ENCODE data around the gene TMEM37.
"Not testable (repeated sequence)": the region's sequence is repeated elsewhere in the genome, so short reads cannot be mapped to it uniquely, and the experiment has no call there.

The TMEM37 gene, protein sequence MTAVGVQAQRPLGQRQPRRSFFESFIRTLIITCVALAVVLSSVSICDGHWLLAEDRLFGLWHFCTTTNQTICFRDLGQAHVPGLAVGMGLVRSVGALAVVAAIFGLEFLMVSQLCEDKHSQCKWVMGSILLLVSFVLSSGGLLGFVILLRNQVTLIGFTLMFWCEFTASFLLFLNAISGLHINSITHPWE

DNA sequence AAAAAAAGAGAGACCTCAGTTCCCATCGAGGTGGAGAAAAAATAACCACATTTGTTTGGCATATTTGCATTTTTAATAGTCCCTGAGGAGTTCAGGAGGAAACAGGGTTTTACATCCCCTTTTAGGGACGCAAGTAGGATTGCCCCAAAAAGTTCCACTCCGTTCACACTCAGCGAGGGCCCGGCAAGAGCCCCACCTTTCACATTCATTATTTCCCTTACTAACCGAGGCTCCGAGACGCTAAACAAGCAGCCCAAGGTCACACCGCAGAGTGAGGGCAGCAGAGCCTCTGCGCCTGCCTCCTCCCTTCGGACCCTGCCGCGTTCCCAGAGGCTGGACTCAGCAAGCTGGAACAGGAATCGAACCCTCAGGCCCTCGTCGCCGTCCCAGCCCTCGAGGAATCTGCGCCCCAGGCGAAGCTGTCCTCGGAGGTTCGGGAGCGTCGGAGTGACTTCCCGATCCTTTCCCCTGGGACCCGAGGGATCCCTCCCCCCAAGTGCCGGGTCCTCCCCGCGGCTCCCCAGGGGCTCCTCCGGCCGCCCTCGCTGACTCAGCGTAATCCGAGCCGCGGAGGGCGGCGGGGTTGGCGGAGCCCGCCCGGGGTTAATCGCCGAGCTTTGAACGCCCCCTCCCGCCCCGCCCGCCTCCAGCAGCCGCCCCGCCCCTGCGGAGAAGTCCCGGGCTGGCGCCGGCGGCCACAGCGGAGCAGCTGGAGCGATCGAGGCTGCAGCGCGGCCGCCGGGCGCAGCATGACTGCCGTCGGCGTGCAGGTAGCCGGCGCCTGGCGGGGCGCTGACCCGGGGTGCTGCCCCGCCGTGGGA is at the start of gene TMEM37:
TMEM37 (plus strand) TSS at position 700 of the 821 bp plus-strand sequence; CDS start at position 750, 50 bp downstream.
- intact Hi-C loops (cut with micrococcal nuclease): no loop called here
- Mint-ChIP-seq H3K27ac (peak within 1 kb of the TSS; percentile 84), H3K36me3 (ENCODE audit: low read depth) (peaks cover 26% of the 10 kb centered on the region), H3K9me3 (no peaks in the 10 kb centered on the region), H3K27me3 (peaks cover 70% of the 10 kb centered on the region), H3K4me3 (peak within 1 kb of the TSS; percentile 82), H3K4me1 (ENCODE audit: low read depth) (peaks cover 66% of the 10 kb centered on the region)

DNA sequence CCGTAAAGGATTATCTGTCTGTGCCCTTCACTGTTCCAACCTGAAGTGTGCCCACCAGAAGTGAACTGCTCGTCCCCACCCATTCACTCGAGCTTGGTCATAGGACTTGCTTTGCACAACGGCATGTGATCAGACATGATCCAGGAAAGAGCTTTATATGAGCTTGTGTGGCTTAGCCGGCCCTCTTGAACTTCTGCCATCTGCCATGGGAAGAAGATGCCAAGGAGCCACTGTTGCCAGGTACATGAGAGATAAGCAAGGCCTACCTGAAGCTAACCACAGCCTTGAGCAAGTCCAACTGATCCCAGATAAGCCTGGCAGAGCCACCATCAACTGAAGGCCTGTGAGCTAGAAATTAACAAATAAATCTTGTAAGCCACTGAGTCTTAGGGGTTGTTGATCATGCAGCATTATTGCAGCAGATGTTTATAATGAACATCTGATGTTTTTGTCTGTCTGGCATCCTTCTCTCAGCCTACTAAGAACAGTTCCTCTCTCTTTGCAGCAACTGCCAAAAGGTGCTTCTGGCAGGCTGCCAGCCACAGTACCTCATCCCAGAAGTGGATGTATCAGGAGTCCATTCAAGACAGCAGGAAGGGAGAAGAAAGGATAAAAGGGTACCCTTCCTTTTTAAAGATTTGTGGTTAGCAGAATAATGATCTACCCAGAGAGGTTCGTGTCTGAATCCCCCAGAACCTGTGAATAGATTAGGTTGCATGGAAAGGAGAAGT is 48.1 kb upstream of the TMEM37 start:
- Mint-ChIP-seq H3K27ac (no peak overlapping the region), H3K4me3 (no peak overlapping the region), H3K4me1 (ENCODE audit: low read depth) (peaks cover 30% of the 10 kb centered on the region)

DNA sequence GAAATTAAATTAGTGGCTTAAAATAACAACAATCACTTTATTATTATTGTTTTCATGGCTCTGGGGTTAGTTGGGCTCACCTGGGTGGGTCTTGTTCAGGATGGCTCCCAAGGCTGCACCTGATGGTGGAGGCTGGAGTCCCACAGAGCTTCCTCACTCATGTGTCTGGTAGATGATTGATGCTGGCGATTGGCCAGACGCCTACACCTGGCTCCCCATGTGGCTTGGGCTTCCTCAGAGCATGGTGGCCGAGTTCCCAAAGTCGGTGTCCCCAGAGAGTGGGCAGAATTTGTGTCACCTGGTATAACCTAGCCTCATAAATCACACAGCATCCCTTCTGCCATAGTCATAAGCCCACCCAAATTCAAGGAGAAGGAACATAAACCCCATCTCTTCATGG is 46.7 kb upstream of the TMEM37 start:
- intact Hi-C loops (cut with micrococcal nuclease): no loop called here
- Mint-ChIP-seq H3K4me3 (no peak overlapping the region), H3K4me1 (ENCODE audit: low read depth) (peaks cover 43% of the 10 kb centered on the region), H3K27ac (no peak overlapping the region), H3K9me3 (no peaks in the 10 kb centered on the region), H3K36me3 (ENCODE audit: low read depth) (no peaks in the 10 kb centered on the region), H3K27me3 (no peaks in the 10 kb centered on the region)

More for the DNA sequence above, 48.1 kb upstream of the TMEM37 start:
- Mint-ChIP-seq H3K9me3 (no peaks in the 10 kb centered on the region), H3K36me3 (ENCODE audit: low read depth) (no peaks in the 10 kb centered on the region), H3K27me3 (no peaks in the 10 kb centered on the region)
- intact Hi-C loops (cut with micrococcal nuclease): no loop called here

DNA sequence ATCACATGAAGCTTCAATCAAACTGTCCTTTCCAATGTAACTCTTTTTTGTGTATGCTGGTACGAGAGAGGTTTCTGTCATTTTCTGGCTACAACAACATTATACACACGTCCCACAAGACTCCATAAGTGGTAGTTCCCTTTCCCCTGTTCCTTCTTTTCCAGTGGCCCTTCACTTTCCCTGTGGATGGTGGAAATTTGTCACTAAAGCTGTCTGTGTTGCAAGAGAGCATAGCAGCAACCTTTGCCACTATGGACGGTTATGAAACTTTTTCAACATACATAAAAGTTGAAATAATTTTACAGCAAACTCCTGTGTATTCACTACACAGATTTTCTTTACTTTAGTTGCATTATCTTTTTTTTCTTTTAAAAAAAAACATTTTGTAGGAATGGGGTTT is 46.2 kb upstream of the TMEM37 start:
- Mint-ChIP-seq H3K4me1 (ENCODE audit: low read depth) (peaks cover 45% of the 10 kb centered on the region), H3K27me3 (no peaks in the 10 kb centered on the region), H3K9me3 (no peaks in the 10 kb centered on the region), H3K27ac (no peak overlapping the region), H3K4me3 (no peak overlapping the region), H3K36me3 (ENCODE audit: low read depth) (no peaks in the 10 kb centered on the region)
- intact Hi-C loops (cut with micrococcal nuclease): no loop called here

DNA sequence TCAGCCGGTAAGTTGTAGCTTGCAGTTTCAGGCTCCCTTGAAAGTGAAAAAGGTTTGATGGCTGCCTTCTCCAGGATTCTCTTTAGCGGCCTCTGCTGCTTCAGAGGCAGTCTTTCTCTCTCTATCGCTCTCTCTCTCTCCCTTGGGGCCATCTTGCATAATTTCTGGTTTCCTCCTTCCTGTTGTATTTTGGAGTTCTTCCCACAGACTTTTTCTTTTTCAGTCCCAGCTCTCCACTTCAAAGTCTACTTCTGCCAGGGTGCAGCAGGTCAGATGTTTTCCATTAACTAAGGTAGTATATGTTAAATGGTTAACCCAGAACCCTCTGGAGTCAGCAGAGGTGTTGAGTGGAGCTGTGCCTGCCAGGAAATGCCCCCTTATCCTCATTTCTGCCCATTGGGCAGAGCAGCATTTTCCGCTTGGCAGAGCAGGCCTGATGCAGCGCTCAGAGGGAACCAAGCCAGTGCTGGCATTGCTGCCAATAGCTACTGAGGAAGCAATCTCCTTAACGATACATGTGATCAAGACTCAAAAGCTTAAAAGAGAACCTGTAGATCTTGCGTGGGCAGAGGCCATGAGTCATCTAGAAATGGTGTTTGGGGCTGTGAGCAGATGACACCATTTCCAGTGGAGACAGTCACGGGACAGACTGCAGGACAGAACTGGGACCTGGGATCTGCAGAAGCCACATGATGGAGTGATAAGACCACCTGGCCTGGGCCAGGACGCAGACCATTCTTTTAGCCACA is 44.1 kb upstream of the TMEM37 start:
- intact Hi-C loops (cut with micrococcal nuclease): no loop called here
- Mint-ChIP-seq H3K36me3 (ENCODE audit: low read depth) (no peaks in the 10 kb centered on the region), H3K4me3 (no peak overlapping the region), H3K9me3 (no peaks in the 10 kb centered on the region), H3K27me3 (no peaks in the 10 kb centered on the region), H3K27ac (peak overlapping the region; percentile 84), H3K4me1 (ENCODE audit: low read depth) (peaks cover 45% of the 10 kb centered on the region)

DNA sequence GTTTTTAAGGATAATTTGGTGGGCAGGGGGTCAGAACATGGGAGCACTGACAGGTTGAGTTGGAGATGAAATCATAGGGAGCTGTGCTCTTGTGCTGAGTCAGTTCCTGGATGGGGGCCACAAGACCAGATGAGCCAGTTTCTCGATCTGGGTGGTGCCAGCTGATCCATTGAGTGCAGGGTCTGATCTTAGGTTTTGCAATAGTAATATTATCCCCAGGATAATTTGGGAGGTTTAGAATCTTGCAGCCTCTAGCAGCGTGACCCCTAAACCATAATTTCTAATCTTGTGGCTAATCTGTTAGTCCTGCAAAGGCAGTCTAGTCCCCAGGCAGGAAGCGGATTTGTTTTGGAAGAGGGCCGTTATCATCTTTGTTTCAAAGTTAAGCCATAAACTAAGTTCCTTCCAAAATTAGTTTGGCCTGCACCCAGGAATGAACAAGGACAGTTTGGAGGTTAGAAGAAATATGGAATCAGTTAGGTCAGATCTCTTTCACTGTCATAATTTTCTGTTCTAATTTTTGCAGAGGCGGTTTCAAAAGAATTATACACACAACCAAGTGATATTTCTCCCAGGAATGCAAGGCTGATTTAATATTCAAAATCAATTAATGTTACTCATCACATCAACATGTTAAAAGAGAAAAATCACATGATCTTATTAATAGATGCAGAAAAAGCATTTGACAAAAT is 41.9 kb upstream of the TMEM37 start:
- H3K4me1 Mint-ChIP-seq (ENCODE audit: low read depth): peaks cover 40% of the 10 kb centered on the region
- H3K4me3 Mint-ChIP-seq: no peak overlapping the region
- H3K27me3 Mint-ChIP-seq: no peaks in the 10 kb centered on the region
- H3K36me3 Mint-ChIP-seq (ENCODE audit: low read depth): no peaks in the 10 kb centered on the region
- peak overlapping the region; percentile 73 for H3K27ac Mint-ChIP-seq
- H3K9me3 Mint-ChIP-seq: no peaks in the 10 kb centered on the region
- intact Hi-C loops (cut with micrococcal nuclease): no loop called here

DNA sequence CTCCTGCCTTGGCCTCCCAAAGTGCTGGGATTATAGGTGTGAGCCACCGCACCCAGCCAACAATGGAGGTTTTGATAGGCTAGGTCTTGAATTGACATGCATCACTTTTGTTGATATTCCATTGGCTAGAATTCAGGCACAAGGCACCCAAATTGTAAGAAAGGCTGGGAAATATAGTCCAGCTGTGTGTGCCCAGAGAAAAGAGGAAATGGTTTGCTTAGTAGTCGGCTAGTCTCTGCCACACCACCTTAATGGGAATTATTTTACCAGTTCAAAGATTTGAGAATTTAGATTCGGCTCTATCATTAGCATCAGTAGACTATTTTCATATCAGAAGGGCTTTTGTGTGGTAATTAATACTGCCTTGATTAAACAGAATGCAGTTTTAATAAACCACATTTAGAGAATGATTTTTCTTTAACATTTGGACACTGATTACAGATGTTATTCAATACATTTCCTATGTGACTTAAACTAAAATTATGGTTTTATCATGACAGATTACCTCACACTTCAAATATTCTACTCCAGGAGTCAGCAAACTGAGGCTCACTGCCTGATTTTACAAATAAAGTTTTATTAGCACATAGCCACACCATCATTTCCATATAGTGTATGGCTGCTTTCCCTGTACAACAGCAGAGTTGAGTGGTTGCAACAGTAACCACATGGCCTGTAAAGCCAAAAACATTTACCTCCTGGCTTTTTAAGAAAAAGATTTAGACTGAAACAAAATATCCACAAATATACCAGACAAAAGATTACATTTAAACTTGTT is 37.5 kb upstream of the TMEM37 start:
- no peaks in the 10 kb centered on the region for H3K9me3 Mint-ChIP-seq
- H3K27ac Mint-ChIP-seq: no peak overlapping the region
- no peaks in the 10 kb centered on the region for H3K27me3 Mint-ChIP-seq
- H3K4me3 Mint-ChIP-seq: no peak overlapping the region
- no peaks in the 10 kb centered on the region for H3K36me3 Mint-ChIP-seq (ENCODE audit: low read depth)
- H3K4me1 Mint-ChIP-seq (ENCODE audit: low read depth): peaks cover 20% of the 10 kb centered on the region
- intact Hi-C loops (cut with micrococcal nuclease): no loop called here

DNA sequence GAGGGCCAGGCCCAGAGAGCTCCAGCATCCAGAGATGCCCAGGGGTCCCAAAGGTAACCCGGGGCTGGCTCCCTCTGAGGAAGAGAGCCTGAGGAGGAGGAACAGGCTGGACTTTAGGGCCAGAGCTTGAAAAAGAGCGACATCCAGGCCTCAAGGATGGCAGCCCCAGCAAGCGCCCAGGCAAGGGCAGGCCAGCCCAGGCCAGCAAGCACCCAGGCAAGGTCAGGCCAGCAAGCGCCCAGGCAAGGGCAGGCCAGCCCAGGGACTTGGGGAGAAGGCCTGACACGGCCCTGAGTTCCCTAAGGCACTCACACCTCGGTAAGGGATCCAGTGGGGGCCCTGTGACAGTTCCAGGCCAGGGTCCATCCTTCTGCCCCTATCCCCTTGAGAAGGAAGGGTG is 34.5 kb upstream of the TMEM37 start:
- intact Hi-C loops (cut with micrococcal nuclease): no loop called here
- H3K4me1 Mint-ChIP-seq (ENCODE audit: low read depth): peaks cover 17% of the 10 kb centered on the region
- peak overlapping the region; percentile 25 for H3K27ac Mint-ChIP-seq
- H3K9me3 Mint-ChIP-seq: no peaks in the 10 kb centered on the region
- H3K4me3 Mint-ChIP-seq: no peak overlapping the region
- peaks cover 4% of the 10 kb centered on the region for H3K27me3 Mint-ChIP-seq
- no peaks in the 10 kb centered on the region for H3K36me3 Mint-ChIP-seq (ENCODE audit: low read depth)

DNA sequence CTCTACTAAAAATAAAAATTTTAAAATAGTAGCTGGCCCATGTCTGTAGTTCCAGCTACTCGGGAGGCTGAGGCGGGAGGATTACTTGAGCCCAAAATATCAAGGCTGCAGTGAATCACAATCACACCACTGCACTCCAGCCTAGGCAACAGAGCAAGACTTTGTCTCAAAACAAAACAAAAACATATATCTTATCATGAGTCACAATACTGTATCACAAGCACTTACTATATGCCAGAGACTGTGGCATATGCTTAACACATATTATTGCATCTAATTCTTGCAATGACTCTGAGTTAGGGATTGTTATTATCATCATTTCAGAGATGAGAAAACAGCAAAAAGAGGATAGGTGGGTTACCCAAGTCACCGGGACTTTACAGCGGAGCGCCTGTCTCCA is 29.5 kb upstream of the TMEM37 start:
- Mint-ChIP-seq H3K4me3 (no peak overlapping the region), H3K27me3 (peaks cover 8% of the 10 kb centered on the region), H3K4me1 (ENCODE audit: low read depth) (peaks cover 24% of the 10 kb centered on the region), H3K27ac (no peak overlapping the region), H3K36me3 (ENCODE audit: low read depth) (no peaks in the 10 kb centered on the region), H3K9me3 (no peaks in the 10 kb centered on the region)
- intact Hi-C loops (cut with micrococcal nuclease): no loop called here

DNA sequence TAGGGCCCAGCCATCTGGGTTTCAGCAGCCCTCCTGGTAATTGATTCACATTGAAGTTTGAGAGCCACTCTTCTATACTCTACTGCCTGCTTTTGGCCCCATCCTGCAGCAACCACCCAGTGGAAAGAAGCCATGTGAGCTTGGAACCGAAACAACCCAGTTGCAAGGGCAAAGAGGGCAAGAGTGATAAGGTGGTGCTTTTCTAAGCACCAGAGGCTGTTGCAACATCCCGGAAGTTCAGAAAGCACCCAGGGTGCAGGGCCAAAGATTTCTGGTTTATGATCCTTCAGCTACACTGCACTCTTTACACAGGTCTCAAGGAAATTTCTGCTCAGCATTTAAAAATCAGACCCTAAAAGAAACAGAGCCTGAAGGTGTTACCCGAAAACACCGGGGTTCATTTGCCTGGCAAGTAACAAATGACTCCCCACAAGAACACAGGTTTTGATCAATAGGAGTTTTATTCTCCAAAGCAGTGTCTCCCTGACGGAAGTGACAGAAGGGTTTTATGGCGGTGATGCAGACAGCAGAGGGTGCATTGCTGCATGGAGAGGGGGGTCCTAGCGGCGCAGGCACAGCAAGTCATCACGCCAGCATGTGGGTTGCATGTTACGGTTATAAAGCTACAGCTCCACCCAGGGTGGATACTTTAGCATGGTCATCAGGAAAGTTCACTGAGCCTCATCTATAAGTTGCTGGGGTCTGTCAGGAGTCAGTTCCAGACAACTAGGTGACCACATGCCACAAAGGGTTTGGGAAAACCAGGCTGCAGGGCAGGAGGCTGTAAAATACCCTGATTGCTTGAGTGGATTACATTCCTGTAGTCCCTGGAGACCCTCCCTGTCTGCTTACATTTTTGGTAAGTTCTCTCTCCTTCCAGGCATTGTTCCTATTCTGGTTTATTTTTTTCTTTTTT is 28.8 kb upstream of the TMEM37 start:
- Mint-ChIP-seq H3K4me3 (no peak overlapping the region), H3K27me3 (peaks cover 10% of the 10 kb centered on the region), H3K9me3 (no peaks in the 10 kb centered on the region), H3K36me3 (ENCODE audit: low read depth) (no peaks in the 10 kb centered on the region), H3K27ac (no peak overlapping the region), H3K4me1 (ENCODE audit: low read depth) (peaks cover 29% of the 10 kb centered on the region)
- intact Hi-C loops (cut with micrococcal nuclease): no loop called here

DNA sequence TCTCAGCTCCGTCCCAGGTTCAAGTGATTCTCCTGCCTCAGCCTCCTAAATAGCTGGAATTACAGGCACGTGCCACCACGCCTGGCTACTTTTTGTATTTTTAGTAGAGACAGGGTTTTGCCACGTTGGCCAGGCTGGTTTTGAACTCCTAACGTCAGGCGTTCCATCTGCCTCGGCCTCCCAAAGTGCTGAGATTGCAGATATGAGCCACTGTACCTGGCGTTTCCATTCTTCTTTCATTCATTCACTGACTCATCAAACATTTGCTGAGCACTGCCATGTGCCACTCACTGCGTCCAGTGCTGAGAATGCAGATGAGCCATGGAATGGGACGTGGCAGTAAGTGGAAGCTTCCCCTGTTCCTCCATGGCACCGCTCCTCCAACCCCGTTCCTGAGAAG is 28.0 kb upstream of the TMEM37 start:
- H3K27me3 Mint-ChIP-seq; H3K36me3 Mint-ChIP-seq (ENCODE audit: low read depth); H3K27ac Mint-ChIP-seq; H3K9me3 Mint-ChIP-seq; intact Hi-C loops (cut with micrococcal nuclease); H3K4me3 Mint-ChIP-seq: not testable (repeated sequence)
- peaks cover 31% of the 10 kb centered on the region for H3K4me1 Mint-ChIP-seq (ENCODE audit: low read depth)

DNA sequence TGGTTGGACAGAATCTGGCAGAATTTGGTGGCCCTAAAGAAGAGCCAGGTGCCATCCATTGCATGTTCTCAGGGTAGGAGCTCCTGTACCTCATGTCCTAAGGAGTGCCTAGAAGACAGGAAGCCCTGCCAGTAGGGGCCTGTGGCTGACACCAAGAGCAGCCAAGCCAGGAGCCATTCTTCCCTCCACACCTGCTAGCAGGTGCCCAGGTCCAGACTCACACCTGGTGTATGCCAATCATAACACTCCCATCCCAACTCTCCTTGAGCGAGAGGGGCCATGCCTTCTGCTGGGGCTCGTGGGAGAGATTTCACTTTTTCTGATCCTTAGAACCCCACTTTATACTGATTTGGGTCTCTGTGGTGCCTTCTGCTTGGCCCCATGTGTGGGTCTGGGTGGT is 26.5 kb upstream of the TMEM37 start:
- Mint-ChIP-seq H3K36me3 (ENCODE audit: low read depth) (no peaks in the 10 kb centered on the region), H3K27me3 (peaks cover 13% of the 10 kb centered on the region), H3K27ac (no peak overlapping the region), H3K4me3 (no peak overlapping the region), H3K4me1 (ENCODE audit: low read depth) (peaks cover 19% of the 10 kb centered on the region), H3K9me3 (no peaks in the 10 kb centered on the region)
- intact Hi-C loops (cut with micrococcal nuclease): no loop called here

Measured in dendritic cell treated with granulocyte-macrophage colony-stimulating factor and Interleukin-4, amounts not matched to agents 40 ng/mL and 50 ng/mL, for 4 days (primary cell).